Sigmoid colon (tissue), 4 donors: Measurements from ENCODE around the gene ZNF700.
"Not testable (repeated sequence)": the region's sequence is repeated elsewhere in the genome, so short reads cannot be mapped to it uniquely, and the experiment has no call there.

Experiments
- CTCF ChIP-seq, 4 experiments: fragments of 450-650 bp in 3 of 4; fragments of 200-600 bp in 1 of 4; IDR thresholded peaks; one replicate each; pipeline ENCODE4 v1.5.1; 2016 to 2019; ENCODE audit warnings: antibody characterized with exemption in 4 of 4, mild to moderate bottlenecking in 3 of 4, moderate library complexity in 2 of 4
- POLR2AphosphoS5 ChIP-seq, 4 donors: sonication (generic); formaldehyde crosslinking; IDR thresholded peaks; one replicate each; pipeline ENCODE4 v1.6.1; 2017; ENCODE audit warnings: antibody characterized with exemption in 4 of 4

GRCh38 chr19:11879687-11880266, 45.1 kb upstream of the ZNF700 start:
- TF ChIP-seq CTCF (IDR thresholded peaks at IDR 0.05), result peak in 1 of 4 experiments; percentile 19
- not testable (repeated sequence) for TF ChIP-seq POLR2AphosphoS5 (IDR thresholded peaks at IDR 0.05)
